ENCODE measurements around the gene HLCS.

Gene HLCS

DNA sequence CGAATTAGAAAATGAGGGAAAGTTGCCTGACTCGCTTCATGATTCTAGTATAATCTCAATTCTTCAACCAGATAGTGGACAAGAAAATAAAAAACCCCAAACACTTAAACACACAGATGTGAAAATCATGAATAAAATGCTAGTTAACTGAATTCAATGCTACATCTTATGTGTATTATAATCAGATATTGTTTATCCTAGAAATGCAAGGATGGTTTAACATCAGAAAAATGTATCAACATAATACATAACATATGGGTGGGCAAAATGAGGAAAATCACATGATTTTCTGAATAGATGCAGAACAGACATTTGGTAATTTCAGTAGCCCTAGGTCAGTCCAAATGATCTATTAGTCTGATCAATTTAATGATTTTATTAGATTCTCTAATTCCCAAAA lies 170.4 kb downstream of the HLCS start:
- Histone ChIP-seq H3K27me3 (ENCODE audit: insufficient read depth, low read depth, severe bottlenecking) (no peaks in the 10 kb centered on the region), H3K4me3 (ENCODE audit: low read depth, low read length) (no peak overlapping the region), H3K27ac (no peak overlapping the region), H3K9me3 (ENCODE audit: severe bottlenecking) (peaks cover 3% of the 10 kb centered on the region), H3K36me3 (no peaks in the 10 kb centered on the region)
- no peak for DNase-seq
- TF ChIP-seq CTCF (IDR thresholded peaks at IDR 0.05; ENCODE audit: low read depth, low read length) = no peak

DNA sequence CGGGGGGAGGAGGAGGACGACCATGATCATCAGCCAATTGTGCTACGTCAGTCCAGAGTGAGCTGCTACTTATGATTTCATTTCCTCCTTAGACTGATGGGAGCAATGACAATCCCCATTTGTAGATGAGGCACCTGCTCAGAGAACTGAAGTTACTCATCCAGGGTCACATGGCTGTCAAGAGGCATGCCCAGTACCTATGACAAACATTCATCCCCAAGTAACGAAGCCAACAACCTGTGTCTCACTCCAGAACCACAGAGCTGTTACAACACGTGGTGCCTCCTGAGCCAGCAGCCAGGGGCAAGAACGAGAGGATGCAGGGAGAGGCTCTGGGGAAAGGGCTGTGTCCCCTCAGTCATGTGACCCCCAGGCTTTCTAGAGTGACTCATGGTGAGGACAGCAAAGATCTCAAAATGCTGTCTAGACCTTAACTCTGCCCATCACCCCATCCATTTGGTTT lies 173.9 kb downstream of the HLCS start:
- H3K4me3 ChIP-seq (ENCODE audit: low read depth, low read length) = no peak overlapping the region
- DNase-seq = no peak
- no peak overlapping the region for H3K27ac ChIP-seq
- peaks cover 3% of the 10 kb centered on the region for H3K9me3 ChIP-seq (ENCODE audit: severe bottlenecking)
- TF ChIP-seq CTCF (IDR thresholded peaks at IDR 0.05; ENCODE audit: low read depth, low read length) = no peak
- H3K27me3 ChIP-seq (ENCODE audit: insufficient read depth, low read depth, severe bottlenecking) = no peaks in the 10 kb centered on the region
- H3K36me3 ChIP-seq = peaks cover 2% of the 10 kb centered on the region

DNA sequence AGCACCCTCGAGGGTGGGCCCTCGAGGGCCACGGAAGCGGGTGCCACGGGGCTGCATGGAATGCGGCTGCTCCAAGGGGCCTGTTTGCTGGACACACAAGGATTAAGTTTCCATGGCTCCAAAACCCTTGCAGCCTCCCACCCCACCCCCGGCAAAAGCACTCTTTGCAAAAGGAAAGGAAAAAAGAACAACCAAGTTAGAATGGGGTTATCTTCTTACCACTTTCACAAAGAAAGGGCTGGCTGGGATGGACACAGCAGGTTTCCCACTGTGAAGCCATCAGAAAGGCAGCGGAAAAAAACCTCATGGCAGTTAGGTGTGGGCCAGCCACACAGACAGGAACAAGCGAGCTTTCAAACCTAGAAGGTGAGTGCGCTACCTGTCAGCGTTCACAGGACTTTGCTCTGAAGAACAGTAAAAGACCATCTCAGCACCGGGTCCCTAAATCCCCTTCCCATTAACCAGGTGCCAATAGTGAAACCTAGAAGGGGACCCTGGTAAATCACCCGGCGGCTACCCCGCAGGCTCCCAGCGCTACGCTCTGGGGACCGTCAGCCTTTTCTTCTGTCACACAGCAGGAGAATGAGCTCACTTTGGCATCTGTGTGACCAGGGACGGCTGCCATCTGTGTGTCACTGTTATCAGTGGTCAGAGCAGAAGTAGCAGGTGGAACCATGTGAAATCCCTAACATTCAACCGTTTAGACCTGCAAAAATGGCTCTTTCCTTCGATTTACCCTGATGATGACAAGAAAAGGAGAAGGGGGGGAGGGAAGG lies 174.6 kb downstream of the HLCS start:
- TF ChIP-seq CTCF (IDR thresholded peaks at IDR 0.05; ENCODE audit: low read depth, low read length) = no peak
- Histone ChIP-seq H3K4me3 (ENCODE audit: low read depth, low read length) (no peak overlapping the region), H3K27me3 (ENCODE audit: insufficient read depth, low read depth, severe bottlenecking) (no peaks in the 10 kb centered on the region), H3K27ac (no peak overlapping the region), H3K9me3 (ENCODE audit: severe bottlenecking) (peaks cover 3% of the 10 kb centered on the region), H3K36me3 (peaks cover 2% of the 10 kb centered on the region)
- DNase-seq = no peak

- no peak for DNase-seq
- Histone ChIP-seq H3K9me3 (ENCODE audit: severe bottlenecking) (peaks cover 1% of the 10 kb centered on the region), H3K27me3 (ENCODE audit: insufficient read depth, low read depth, severe bottlenecking) (no peaks in the 10 kb centered on the region), H3K27ac (no peak overlapping the region), H3K36me3 (peaks cover 2% of the 10 kb centered on the region), H3K4me3 (ENCODE audit: low read depth, low read length) (no peak overlapping the region)
- TF ChIP-seq CTCF (IDR thresholded peaks at IDR 0.05; ENCODE audit: low read depth, low read length) = no peak
Measured at GRCh38 chr21:36791180-36791579, 175.3 kb downstream of the HLCS start.

DNA sequence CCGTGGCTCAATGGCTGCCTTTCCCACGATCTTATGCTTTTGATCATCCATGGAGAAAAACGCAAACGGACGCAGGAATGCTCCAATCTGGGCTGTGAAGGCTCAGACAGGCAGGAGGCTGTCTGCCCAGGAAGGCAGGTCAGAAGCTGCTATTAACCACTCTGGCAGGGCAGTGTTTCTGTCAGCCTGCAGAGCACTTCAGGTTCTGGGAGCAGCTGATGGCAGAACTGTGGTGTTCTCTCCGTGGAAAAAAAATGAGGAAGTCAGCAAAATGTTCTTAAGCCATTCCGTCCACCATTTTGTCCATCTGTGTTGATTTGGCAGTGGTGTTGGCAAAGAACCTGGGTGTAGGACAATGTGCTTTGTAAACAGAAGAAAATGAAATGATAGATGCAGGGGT lies 175.9 kb downstream of the HLCS start:
- Histone ChIP-seq H3K9me3 (ENCODE audit: severe bottlenecking) (no peaks in the 10 kb centered on the region), H3K27me3 (ENCODE audit: insufficient read depth, low read depth, severe bottlenecking) (no peaks in the 10 kb centered on the region), H3K27ac (no peak overlapping the region), H3K36me3 (peaks cover 2% of the 10 kb centered on the region), H3K4me3 (ENCODE audit: low read depth, low read length) (no peak overlapping the region)
- no peak for DNase-seq
- TF ChIP-seq CTCF (IDR thresholded peaks at IDR 0.05; ENCODE audit: low read depth, low read length) = no peak

All from WERI-Rb-1 (cell line).